ENCODE results near the gene PJA2.

GRCh38 chr5:109387408-109387974 lies 22.3 kb downstream of the PJA2 start:
- no peak for TF ChIP-seq EZH2 (IDR thresholded peaks at IDR 0.05; ENCODE audit: low read length, missing control alignments)
- TF ChIP-seq, protein P1, sequence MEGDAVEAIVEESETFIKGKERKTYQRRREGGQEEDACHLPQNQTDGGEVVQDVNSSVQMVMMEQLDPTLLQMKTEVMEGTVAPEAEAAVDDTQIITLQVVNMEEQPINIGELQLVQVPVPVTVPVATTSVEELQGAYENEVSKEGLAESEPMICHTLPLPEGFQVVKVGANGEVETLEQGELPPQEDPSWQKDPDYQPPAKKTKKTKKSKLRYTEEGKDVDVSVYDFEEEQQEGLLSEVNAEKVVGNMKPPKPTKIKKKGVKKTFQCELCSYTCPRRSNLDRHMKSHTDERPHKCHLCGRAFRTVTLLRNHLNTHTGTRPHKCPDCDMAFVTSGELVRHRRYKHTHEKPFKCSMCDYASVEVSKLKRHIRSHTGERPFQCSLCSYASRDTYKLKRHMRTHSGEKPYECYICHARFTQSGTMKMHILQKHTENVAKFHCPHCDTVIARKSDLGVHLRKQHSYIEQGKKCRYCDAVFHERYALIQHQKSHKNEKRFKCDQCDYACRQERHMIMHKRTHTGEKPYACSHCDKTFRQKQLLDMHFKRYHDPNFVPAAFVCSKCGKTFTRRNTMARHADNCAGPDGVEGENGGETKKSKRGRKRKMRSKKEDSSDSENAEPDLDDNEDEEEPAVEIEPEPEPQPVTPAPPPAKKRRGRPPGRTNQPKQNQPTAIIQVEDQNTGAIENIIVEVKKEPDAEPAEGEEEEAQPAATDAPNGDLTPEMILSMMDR (conservative IDR thresholded peaks at IDR 0.05 in 1 of 2, IDR thresholded peaks at IDR 0.05 in 1 of 2; ENCODE audit: low read depth in 1 of 2, low read length in 2 of 2), result no peak

All from fibroblast of lung (primary cell).